ENCODE results near the gene ST3GAL3. TPM values are rescaled to one million over a fixed set of nuclear protein-coding genes. Genes with fewer than 3 reads are reported as not detected.

Gene ST3GAL3
- total RNA-seq, 2 donors from 2014 or later, result 13.8 to 35.0 TPM

DNA sequence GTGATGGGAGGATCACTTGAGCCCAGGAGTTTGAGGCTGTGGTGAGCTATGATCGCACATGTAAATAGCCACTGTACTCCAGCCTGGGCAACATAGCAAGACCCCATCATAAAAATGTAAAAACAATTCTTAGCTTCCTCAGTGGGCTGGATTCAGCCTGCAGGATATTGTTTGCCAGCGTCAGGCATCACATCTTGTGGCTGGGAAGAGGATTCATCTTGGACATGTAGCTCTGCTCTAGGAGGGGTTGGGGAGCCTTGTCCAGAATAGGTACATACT is 19.3 kb upstream of the ST3GAL3 start:
- H3K36me3 ChIP-seq, result peaks cover 28 to 57% of the 10 kb centered on the region in 2 donors
- no peaks in the 10 kb centered on the region for H3K4me1 ChIP-seq (replicated peaks)
- WGBS, result 98% methylated on average over 2 of the region's 2 CpGs
- no peaks in the 10 kb centered on the region for H3K27me3 ChIP-seq (replicated peaks; ENCODE audit: insufficient read depth)
- no peak overlapping the region for H3K27ac ChIP-seq
- H3K4me3 ChIP-seq, result no peak overlapping the region
- intact Hi-C loops (cut with DNase I), result no loop called here
- H3K9me3 ChIP-seq, result no peaks in the 10 kb centered on the region
- DNase-seq (ENCODE audit: low spot score), result no peak
- TF ChIP-seq POLR2AphosphoS5 (IDR thresholded peaks at IDR 0.05) (no peak), POLR2A (IDR thresholded peaks at IDR 0.05) (no peak)
- TF ChIP-seq, protein P1, sequence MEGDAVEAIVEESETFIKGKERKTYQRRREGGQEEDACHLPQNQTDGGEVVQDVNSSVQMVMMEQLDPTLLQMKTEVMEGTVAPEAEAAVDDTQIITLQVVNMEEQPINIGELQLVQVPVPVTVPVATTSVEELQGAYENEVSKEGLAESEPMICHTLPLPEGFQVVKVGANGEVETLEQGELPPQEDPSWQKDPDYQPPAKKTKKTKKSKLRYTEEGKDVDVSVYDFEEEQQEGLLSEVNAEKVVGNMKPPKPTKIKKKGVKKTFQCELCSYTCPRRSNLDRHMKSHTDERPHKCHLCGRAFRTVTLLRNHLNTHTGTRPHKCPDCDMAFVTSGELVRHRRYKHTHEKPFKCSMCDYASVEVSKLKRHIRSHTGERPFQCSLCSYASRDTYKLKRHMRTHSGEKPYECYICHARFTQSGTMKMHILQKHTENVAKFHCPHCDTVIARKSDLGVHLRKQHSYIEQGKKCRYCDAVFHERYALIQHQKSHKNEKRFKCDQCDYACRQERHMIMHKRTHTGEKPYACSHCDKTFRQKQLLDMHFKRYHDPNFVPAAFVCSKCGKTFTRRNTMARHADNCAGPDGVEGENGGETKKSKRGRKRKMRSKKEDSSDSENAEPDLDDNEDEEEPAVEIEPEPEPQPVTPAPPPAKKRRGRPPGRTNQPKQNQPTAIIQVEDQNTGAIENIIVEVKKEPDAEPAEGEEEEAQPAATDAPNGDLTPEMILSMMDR (IDR thresholded peaks at IDR 0.05), result no peak

DNA sequence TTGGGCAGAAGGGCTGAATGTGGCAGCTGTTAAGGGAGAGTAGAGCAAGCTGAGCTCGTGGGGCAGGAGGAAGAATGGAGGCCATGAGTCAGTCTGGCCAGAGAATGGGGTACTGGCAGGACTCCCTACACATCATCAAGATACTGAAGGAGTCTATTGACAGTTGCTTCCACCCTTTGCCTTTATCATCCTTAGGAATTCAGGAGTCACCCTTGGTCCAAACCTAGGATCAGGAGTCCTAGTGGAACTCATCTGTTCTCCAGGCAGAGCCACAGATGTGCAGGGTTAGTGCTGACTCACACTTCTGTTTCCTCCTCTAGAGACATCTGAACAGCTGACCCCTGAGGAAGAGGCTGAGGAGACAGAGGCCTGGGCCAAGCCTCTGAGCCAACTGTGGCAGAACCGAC is 18.7 kb upstream of the ST3GAL3 start:
- 84% methylated on average over 2 of the region's 2 CpGs for WGBS
- Histone ChIP-seq H3K27me3 (replicated peaks; ENCODE audit: insufficient read depth) (no peaks in the 10 kb centered on the region), H3K36me3 (peaks cover 31 to 61% of the 10 kb centered on the region in 2 donors), H3K9me3 (no peaks in the 10 kb centered on the region), H3K4me3 (no peak overlapping the region), H3K27ac (no peak overlapping the region), H3K4me1 (replicated peaks) (no peaks in the 10 kb centered on the region)
- intact Hi-C loops (cut with DNase I), result no loop called here
- no peak for DNase-seq (ENCODE audit: low spot score)
- TF ChIP-seq, protein P1 (IDR thresholded peaks at IDR 0.05), result no peak
- TF ChIP-seq POLR2AphosphoS5 (IDR thresholded peaks at IDR 0.05) (no peak), POLR2A (IDR thresholded peaks at IDR 0.05) (no peak)

DNA sequence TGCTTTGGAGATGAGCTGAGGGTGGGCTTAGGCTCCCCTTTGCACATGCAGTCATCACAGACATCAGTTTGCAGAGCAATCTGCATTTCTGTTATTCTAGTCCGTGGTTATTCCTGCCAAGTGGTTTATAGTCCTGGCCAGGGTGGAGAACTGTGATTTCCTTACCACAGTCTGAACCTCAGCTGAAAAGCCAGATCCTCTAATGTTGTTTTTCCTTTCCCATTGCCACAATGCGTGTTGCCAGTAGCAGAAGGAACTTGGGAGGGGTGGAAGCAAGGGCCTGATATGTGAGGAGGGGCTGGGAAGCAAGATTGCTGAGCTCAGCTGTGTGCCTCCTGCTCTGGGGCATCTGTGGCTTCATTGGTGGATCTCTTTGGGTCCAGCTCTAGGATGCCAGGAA is 18.0 kb upstream of the ST3GAL3 start:
- Histone ChIP-seq H3K4me3 (no peak overlapping the region), H3K9me3 (no peaks in the 10 kb centered on the region), H3K4me1 (replicated peaks) (no peaks in the 10 kb centered on the region), H3K36me3 (peaks cover 35 to 63% of the 10 kb centered on the region in 2 donors), H3K27ac (no peak overlapping the region), H3K27me3 (replicated peaks; ENCODE audit: insufficient read depth) (no peaks in the 10 kb centered on the region)
- intact Hi-C loops (cut with DNase I), result no loop called here
- no peak for DNase-seq (ENCODE audit: low spot score)
- TF ChIP-seq POLR2AphosphoS5 (IDR thresholded peaks at IDR 0.05), result no peak
- TF ChIP-seq, protein P1 (IDR thresholded peaks at IDR 0.05), result no peak
- TF ChIP-seq POLR2A (IDR thresholded peaks at IDR 0.05), result no peak
- WGBS, result 72% methylated on average over 2 of the region's 2 CpGs

DNA sequence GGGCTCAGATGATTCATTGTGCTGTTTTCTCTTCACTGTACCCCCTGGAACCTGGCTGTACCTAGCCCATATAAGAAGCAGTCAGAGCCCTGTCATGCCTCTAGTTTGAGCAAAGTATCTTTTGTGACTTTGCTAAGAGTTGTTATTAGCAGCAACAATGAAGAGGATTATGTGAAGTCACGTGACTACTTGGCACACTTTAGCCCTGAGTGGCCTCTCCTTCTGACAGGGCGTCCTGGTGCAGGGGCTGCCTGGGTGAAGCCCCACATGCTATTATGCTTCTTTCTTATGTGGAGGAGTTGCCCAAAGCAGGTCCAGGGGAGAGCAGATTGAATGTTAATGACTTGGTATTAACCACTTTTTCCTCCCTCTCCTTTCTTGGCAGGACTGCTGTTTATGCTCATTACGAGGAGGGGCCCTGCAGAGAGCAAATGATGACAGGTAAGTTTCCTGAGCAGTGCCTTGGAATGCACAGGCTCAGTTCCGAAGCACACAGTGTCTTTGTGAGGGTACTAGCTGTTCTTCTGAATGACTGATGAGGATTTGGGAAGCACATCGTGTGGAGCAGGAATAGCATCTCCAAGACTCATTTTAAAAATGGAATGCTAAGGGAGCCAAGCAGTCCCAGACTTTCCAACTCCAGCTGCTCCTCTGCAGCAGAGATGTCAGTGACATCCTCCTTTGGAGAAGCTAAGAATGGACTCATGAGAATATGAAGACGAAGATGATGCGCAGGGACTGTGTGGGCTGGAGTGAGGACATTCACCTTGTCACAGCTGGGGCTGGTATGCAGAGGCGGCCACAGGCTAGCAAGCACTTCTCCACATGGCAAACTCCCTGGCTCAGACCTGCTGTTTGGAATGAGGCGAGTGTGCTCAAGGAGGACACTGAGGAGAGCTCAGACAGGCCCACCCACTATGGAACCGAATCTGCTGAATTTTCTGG is 15.2 kb upstream of the ST3GAL3 start:
- Histone ChIP-seq H3K4me1 (replicated peaks) (no peaks in the 10 kb centered on the region), H3K9me3 (no peaks in the 10 kb centered on the region), H3K27me3 (replicated peaks; ENCODE audit: insufficient read depth) (no peaks in the 10 kb centered on the region), H3K4me3 (no peak overlapping the region), H3K36me3 (peaks cover 38 to 59% of the 10 kb centered on the region in 2 donors), H3K27ac (no peak overlapping the region)
- intact Hi-C loops (cut with DNase I), result no loop called here
- WGBS, result 71% methylated on average over 10 of the region's 10 CpGs
- TF ChIP-seq POLR2AphosphoS5 (IDR thresholded peaks at IDR 0.05) (no peak), POLR2A (IDR thresholded peaks at IDR 0.05) (no peak)
- TF ChIP-seq, protein P1 (IDR thresholded peaks at IDR 0.05), result no peak
- DNase-seq (ENCODE audit: low spot score), result no peak

DNA sequence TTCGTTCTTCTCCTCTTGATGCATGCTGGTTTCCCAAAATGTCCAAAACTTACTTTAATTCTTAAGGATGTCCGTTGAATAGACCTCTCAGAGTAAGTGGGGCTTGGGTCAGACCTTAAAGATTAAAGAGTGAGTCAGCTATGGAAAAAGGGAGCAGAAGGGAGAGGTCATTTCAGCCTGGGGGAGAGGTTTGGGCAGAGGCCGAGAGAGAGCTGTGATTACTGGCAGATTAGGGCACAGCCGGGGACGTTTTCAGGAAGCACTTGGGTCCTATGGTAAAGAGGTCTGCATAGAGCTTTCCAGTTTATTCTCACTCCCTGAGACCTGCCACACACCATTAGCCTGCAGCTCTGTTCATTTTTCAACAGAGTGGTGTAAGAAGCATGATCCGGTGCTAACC is 14.0 kb upstream of the ST3GAL3 start:
- no peak for DNase-seq (ENCODE audit: low spot score)
- Histone ChIP-seq H3K4me1 (replicated peaks) (no peaks in the 10 kb centered on the region), H3K27ac (no peak overlapping the region), H3K27me3 (replicated peaks; ENCODE audit: insufficient read depth) (no peaks in the 10 kb centered on the region), H3K9me3 (no peaks in the 10 kb centered on the region), H3K36me3 (peaks cover 43 to 59% of the 10 kb centered on the region in 2 donors), H3K4me3 (no peak overlapping the region)
- intact Hi-C loops (cut with DNase I), result no loop called here
- WGBS, result 87% methylated on average over 6 of the region's 6 CpGs
- no peak for TF ChIP-seq POLR2A (IDR thresholded peaks at IDR 0.05)
- TF ChIP-seq, protein P1 (IDR thresholded peaks at IDR 0.05), result no peak
- no peak for TF ChIP-seq POLR2AphosphoS5 (IDR thresholded peaks at IDR 0.05)

Measured in prostate gland (tissue), 2 donors.